HG02938 (cell line): Measurements from ENCODE around the gene BHLHE23.

Experiments
- ATAC-seq: cut with Tn5 transposase; IDR thresholded peaks from one replicate; pipeline ENCODE4 v1.9.1; 2021; ENCODE audit warnings: mild to moderate bottlenecking, moderate library complexity; ENCODE audit not compliant: unreplicated experiment

Gene BHLHE23

GRCh38 chr20:62994869-62995281 lies 11.9 kb downstream of the BHLHE23 start:
- no peak for ATAC-seq

DNA sequence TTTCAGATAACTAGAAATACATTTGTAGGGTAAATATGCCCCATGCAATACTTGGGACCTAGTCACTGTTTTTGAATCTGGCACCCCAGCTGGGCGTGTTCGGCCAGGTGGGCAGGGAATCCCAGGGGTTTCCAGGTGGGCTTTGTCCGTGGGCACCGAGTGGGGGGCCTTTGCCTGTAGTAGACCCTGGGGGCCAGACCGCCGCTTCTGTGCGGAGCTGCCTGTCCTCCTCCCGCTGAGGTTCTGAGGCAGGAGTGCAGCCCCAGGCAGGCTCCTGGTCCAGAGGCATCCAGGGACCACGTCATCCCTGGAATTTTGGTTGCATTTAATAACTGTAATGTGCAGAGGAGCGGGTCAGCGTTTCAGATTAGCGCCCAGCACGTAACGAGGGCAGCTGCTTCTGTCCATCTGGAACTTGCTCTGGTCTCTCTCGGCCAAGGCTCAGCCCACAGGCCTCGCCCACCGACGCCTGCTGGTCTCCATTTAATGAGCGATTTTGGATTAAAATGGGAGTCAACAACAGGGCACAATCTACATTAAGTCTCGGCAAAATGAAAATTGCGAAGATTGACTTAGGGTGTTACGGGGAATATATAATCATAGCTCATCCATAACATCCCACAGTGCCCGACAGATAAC lies 12.8 kb downstream of the BHLHE23 start:
- no peak for ATAC-seq

GRCh38 chr20:62991863-62992262 lies 14.9 kb downstream of the BHLHE23 start:
- no peak for ATAC-seq

- ATAC-seq: no peak
These were observed 15.5 kb downstream of the BHLHE23 start for GRCh38 chr20:62991196-62991807.

DNA sequence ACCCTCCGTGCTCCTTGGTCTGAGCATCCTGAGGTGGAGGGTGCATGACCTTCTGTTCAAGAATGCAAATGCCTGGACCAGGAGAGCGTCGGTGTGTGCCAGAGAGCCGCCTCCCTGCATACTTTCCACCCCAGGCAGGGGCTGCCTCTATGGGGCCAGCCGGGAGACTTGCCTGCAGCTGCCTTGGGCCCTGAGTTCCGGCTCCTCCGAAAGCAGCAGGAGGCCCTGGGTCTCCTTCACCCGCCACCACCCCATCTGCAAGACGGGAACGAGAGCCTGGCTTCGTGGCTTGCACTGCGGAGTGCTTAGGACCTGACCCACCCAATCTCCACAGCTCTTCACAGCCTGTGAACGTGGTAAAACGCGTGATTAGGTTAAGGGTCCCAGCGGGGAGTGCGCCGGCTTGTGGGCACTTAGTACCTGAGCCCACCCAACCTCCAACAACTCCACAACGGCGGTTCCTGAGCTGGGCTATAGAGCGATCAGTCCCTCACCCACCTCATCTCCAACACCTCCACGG lies 16.4 kb downstream of the BHLHE23 start:
- ATAC-seq: no peak

DNA sequence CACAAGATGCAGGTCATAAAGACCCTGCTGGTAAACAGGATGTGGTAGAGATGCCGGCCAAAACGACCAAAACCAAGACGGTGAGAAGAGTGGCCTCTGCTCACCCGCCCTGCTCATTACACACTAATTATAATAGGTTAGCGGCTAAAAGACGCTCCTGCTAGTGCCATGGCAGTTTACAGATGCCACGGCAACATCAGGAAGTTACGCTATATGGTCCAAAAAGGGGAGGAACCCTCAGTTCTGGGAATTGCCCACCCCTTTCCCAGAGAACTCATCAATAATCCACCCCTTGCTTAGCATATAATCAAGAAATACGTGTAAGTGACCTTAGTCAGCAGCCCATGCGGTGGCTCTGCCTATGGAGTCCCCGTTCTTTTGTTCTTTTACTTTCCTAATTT lies 17.6 kb downstream of the BHLHE23 start:
- no peak for ATAC-seq

GRCh38 chr20:62987114-62987513 lies 19.6 kb downstream of the BHLHE23 start:
- ATAC-seq: no peak

DNA sequence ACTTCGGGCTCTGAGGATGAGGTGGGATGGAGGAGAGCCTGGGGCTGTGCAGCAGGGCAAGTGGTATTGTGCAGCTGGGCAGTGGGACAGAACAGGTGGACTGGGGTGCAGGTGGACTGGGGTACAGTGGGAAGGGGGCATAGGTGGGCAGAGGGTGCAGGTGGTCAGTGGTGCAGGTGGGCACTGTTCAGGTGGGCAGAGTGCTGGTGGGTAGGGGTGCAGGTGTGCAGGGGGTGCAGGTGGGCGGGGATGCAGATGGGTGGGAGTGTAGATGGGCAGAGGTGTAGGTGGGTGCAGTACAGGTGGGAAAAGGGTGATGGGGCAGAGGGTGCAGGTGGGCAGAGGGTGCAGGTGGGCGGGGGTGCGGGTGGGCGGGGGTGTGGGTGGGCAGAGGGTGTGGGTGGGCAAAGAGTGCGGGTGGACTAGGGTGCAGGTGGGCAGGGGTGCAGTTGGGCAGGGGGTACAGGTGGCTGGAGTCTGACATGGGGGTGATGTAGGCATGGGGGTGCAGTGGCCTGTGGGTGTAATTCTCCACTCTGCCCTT lies 20.4 kb downstream of the BHLHE23 start:
- no peak for ATAC-seq

- ATAC-seq: no peak
These were observed 21.4 kb downstream of the BHLHE23 start for GRCh38 chr20:62985444-62985778.

DNA sequence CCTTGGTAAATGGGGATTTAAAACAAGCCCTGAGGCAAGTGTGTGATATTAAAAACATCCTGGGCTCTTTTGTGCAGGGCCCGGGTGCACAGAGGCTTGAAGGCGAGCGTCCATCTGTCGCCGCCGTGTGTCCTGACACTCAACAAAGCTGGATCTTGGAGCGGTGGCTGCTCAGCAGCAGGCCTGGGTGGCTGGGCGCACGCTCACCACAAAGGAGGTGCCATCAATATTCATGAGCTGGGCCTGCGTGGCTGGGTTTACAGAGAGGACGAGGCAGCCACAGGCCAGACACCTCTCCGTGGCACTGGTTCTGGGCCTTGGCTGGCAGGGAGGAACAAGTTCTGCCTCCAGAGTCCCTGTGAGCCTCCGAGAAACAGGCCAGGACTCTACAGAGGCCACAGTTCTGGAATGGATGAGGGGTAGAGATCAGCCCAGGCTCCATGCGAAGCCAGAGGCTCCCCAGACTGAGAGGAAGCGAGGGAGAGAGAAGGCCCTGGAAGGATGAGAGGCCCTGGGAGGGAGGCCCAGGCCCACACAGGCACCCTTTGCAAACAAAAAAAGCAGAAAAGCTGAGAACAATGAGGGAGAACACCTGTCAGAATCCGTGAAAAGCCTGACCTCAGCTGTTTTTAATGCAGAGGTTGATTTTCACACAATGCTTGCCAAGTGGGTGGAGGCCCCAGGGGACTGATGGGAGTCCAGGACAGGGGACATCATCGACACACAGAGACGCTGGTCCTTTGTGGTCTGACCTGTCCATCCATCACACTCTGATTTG lies 21.9 kb downstream of the BHLHE23 start:
- ATAC-seq: no peak

- no peak for ATAC-seq
These were observed 23.6 kb downstream of the BHLHE23 start for GRCh38 chr20:62983210-62983609.

DNA sequence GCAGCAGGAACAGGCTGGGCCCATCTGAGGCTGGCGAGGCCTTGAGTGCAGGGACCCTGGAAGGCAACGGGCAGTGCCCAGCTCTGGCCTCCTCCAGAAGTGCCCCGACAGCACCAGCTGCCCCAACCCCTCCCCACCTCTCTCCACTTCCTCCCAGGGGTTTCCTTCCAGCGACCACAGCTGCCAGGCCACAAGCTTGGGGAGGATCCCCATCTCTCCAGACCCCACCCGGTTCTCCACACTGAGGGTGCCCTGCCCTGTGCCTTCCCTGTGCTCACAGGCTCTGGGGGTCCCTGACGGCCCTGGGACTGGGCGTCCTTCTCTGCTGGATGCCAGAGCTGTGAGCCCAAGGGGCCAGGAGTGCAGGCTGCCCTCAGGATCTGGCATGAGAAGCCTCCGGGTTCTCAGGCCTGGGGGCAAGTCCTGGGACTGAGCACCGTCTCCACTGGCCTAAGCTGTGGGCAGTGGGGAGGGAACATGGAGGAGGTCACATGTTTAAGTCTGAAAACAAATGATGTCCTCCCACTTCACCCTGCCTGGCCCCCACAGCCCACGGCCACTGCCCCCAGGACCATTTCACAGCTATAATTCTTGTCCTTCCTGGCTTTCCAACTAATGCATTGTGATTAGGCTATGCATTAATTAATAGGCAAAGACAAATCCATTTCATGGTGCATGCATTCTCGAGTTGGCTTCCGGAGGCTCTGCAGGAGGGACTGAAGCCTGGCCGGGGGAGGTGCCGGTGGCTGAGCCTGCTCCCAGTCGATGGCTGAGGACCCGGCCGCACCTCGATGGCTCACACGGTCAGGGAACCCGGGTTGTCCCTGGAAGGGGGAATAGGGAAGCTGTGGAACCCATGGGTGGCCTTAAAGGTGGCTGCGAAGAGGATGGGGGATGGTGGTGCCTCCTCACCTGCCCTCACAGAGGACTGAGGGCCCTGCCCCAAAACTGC lies 24.4 kb downstream of the BHLHE23 start:
- ATAC-seq: no peak

DNA sequence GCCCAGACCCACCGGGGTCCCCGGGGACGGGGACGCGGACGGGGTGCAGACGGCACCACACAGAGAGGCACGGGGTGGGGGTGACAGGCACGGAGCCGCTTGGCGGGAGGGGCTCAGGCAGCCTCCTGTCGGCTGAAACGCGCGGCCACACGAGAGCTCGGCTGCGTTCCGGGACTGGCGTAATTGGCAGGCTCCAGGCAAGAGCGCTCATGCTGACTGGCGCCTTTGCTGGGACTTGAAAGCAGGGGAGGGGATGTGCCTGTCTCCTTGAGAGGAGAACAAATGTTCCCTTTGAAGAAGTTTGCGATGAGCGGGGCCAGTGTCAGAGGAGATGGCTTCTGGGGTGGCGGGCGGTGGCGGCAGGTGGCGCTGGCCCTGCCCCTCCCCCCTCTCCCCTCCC lies 25.8 kb downstream of the BHLHE23 start:
- no peak for ATAC-seq

GRCh38 chr20:62980380-62980960 lies 26.3 kb downstream of the BHLHE23 start:
- no peak for ATAC-seq

- no peak for ATAC-seq
These were observed 26.8 kb downstream of the BHLHE23 start for GRCh38 chr20:62979876-62980373.

DNA sequence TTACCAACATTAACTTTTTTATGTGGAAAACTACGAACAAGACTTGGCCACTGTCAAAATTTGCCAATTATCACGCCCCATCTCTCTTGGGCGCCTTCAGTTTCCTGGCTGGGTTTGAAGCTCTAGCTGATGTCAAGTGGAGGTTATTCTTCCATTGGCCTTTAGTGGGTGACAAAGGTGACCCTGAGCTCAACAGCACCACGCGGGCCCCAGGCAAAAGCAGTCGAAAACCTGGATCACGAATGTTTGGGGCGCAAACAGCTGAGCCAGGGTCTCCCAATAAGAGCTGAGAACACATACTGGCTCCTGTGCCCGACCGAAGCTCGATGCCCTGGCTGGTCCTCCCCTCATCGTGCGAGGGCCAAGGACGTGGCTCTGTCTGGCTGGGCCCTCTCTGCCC lies 27.5 kb downstream of the BHLHE23 start:
- ATAC-seq: no peak

DNA sequence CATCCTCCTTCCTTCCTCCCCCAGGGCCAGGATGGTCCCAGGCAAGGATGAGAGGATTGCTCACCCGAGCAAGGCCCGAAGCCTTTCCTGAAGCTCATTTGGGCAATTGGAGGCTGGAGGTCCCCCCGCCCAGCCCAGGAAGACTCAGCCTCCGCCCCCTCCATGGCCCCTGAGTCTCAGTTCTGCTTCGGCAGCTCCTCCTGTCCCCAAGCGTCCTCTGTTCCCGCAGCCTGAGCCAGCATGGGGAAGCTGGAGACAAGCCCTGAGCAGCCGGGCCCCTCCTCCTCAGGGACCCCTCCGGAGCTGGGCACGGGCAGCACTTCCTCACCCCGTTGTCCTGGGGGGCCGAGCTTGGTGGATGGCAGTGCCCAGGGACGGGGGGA lies 28.2 kb downstream of the BHLHE23 start:
- no peak for ATAC-seq

GRCh38 chr20:62977613-62978560 lies 28.9 kb downstream of the BHLHE23 start:
- peak; percentile 65 for ATAC-seq

- no peak for ATAC-seq
These were observed 29.9 kb downstream of the BHLHE23 start for GRCh38 chr20:62976886-62977285.
